HCT116 (cell line): ENCODE data around the gene PRKN. TPM values are rescaled to one million over a fixed set of nuclear protein-coding genes. Genes with fewer than 3 reads are reported as not detected.

ENCODE experiments used
- ATAC-seq: fragments of 200-7000 bp; cut with Tn5 transposase; 2 replicates; pipeline ENCODE4 v1.9.1; 2020; ENCODE audit warnings: mild to moderate bottlenecking, moderate library complexity
- BruUV-seq: library from RNA; stranded (reverse); fragments of 400-500 nt; replicated peaks from 2 replicates; lab custom pipeline; 2021; lab: Mats Ljungman, UMichigan
- CTCF ChIA-PET: fragments of 300-600 bp; sonication (Branson Sonifier 250); formaldehyde crosslinking; loops from one replicate; lab custom pipeline; 2021; ENCODE audit warnings: antibody characterized with exemption; lab: Charles Lee
- POLR2A ChIA-PET: fragments of 300-600, 350-600 bp; sonication (Branson Sonifier 250); formaldehyde crosslinking; loops from one replicate; lab custom pipeline; 2021; ENCODE audit warnings: antibody characterized with exemption; lab: Charles Lee
- RAD21 ChIA-PET, 2 experiments: fragments of 300-600 bp; sonication (Branson Sonifier 250); formaldehyde crosslinking; loops; one replicate each; lab custom pipeline; 2023; ENCODE audit warnings: low total read pairs in 2 of 2; ENCODE audit not compliant: uncharacterized antibody in 2 of 2, unreplicated experiment in 2 of 2, low non-redundant PET in 1 of 2; lab: Charles Lee
- DNase-seq: peaks from one replicate; pipeline ENCODE4 v3.0.0-alpha.2; 2010; ENCODE audit warnings: low read depth, low spot score
- H2AFZ ChIP-seq: fragments of 200-600 bp; shearing (Covaris generic), sonication (generic); 2 replicates; pipeline ENCODE4 v1.6.1; 2017; ENCODE audit warnings: low read depth, mixed run types, mixed read lengths, antibody characterized with exemption, low read length; ENCODE audit not compliant: poor library complexity, severe bottlenecking
- H3K27ac ChIP-seq: 2 replicates; pipeline ENCODE4 v1.5.1; 2012; ENCODE audit warnings: low read depth, low read length
- H3K27me3 ChIP-seq: fragments of 200-600 bp; sonication (generic); 2 replicates; pipeline ENCODE4 v1.6.1; 2016; ENCODE audit warnings: mixed run types, low read length, mixed read lengths; ENCODE audit not compliant: insufficient read depth
- H3K36me3 ChIP-seq, 2 experiments: fragments of 200-500 bp in 1 of 2; fragments of 200-600 bp in 1 of 2; sonication (Bioruptor generic) in 1 of 2; sonication (generic) in 1 of 2; 2 replicates each; pipeline versions ENCODE4 v1.5.1 to v1.6.1; 2014 to 2016; ENCODE audit warnings: low read length in 2 of 2, inconsistent platforms in 1 of 2, mixed read lengths in 1 of 2, mixed run types in 1 of 2; ENCODE audit not compliant: insufficient read depth in 2 of 2, control insufficient read depth in 1 of 2
- H3K4me1 ChIP-seq, 2 experiments: fragments of 200-600 bp in 1 of 2; sonication (generic) in 1 of 2; 2 replicates each; pipeline versions ENCODE4 v1.5.1 to v1.6.1; 2012 to 2017; ENCODE audit warnings: low read length in 2 of 2, inconsistent platforms in 1 of 2, mild to moderate bottlenecking in 1 of 2, mixed read lengths in 1 of 2, mixed run types in 1 of 2, moderate library complexity in 1 of 2; ENCODE audit not compliant: insufficient read depth in 2 of 2, control insufficient read depth in 1 of 2
- H3K4me2 ChIP-seq: fragments of 200-600 bp; sonication (generic); 2 replicates; pipeline ENCODE4 v1.6.1; 2017; ENCODE audit warnings: mixed run types, low read length, mixed read lengths
- H3K4me3 ChIP-seq, 2 experiments: fragments of 200-600 bp in 1 of 2; sonication (generic) in 1 of 2; replicated peaks in 1 of 2; 2 replicates each; pipeline ENCODE4 v1.5.1; 2011 to 2016; ENCODE audit warnings: low read length in 2 of 2, control low read depth in 1 of 2, low read depth in 1 of 2, mild to moderate bottlenecking in 1 of 2, mixed read lengths in 1 of 2, mixed run types in 1 of 2
- H3K79me2 ChIP-seq: fragments of 200-600 bp; sonication (generic); 2 replicates; pipeline ENCODE4 v1.6.1; 2017; ENCODE audit warnings: mild to moderate bottlenecking, mixed run types, low read length, moderate library complexity, mixed read lengths; ENCODE audit not compliant: insufficient read depth
- H3K9ac ChIP-seq: fragments of 200-600 bp; sonication (generic); 2 replicates; pipeline ENCODE4 v1.6.1; 2016; ENCODE audit warnings: low read length, mixed read lengths
- H3K9me2 ChIP-seq: fragments of 200-600 bp; sonication (generic), shearing (Covaris generic); 2 replicates; pipeline ENCODE4 v1.6.1; 2017; ENCODE audit warnings: mixed run types, mild to moderate bottlenecking, moderate library complexity; ENCODE audit not compliant: insufficient read depth
- H3K9me3 ChIP-seq, 2 experiments: fragments of 200-500 bp in 1 of 2; fragments of 200-600 bp in 1 of 2; sonication (Bioruptor generic) in 1 of 2; sonication (generic) in 1 of 2; 2 replicates each; pipeline ENCODE4 v1.6.1; 2014 to 2017; ENCODE audit warnings: low read length in 2 of 2, mixed read lengths in 2 of 2, inconsistent platforms in 1 of 2, low read depth in 1 of 2, mild to moderate bottlenecking in 1 of 2, mixed run types in 1 of 2, moderate library complexity in 1 of 2; ENCODE audit not compliant: control insufficient read depth in 1 of 2, insufficient read depth in 1 of 2
- H4K20me1 ChIP-seq: fragments of 200-600 bp; sonication (generic), shearing (Covaris generic); 2 replicates; pipeline ENCODE4 v1.6.1; 2017; ENCODE audit warnings: mixed run types, mild to moderate bottlenecking, moderate library complexity; ENCODE audit not compliant: insufficient read depth
- ATF3 ChIP-seq: IDR thresholded peaks from 2 replicates; pipeline ENCODE4 v1.6.1; 2012
- CBX3 ChIP-seq: IDR thresholded peaks from 2 replicates; pipeline ENCODE4 v1.6.1; 2012; ENCODE audit warnings: low read depth
- CEBPB ChIP-seq: IDR thresholded peaks from 2 replicates; pipeline ENCODE4 v1.6.1; 2012; ENCODE audit warnings: low read depth
- CTCF ChIP-seq, 3 experiments: fragments of 200-600 bp in 1 of 3; sonication (generic) in 1 of 3; IDR thresholded peaks in 2 of 3; conservative IDR thresholded peaks in 1 of 3; 2 replicates each; pipeline ENCODE4 v1.5.1; 2012 to 2017; ENCODE audit warnings: low read depth in 2 of 3, low read length in 2 of 3, antibody characterized with exemption in 1 of 3, borderline replicate concordance in 1 of 3, control low read depth in 1 of 3, mild to moderate bottlenecking in 1 of 3, mixed read lengths in 1 of 3, mixed run types in 1 of 3, moderate library complexity in 1 of 3; ENCODE audit not compliant: insufficient read depth in 1 of 3
- EGR1 ChIP-seq: IDR thresholded peaks from 2 replicates; pipeline ENCODE4 v1.6.1; 2012; ENCODE audit warnings: low read depth
- EZH2 ChIP-seq: fragments of 200-600 bp; sonication (generic); IDR thresholded peaks from 2 replicates; pipeline ENCODE4 v1.6.1; 2017; ENCODE audit warnings: antibody characterized with exemption, mixed run types
- JUND ChIP-seq: IDR thresholded peaks from 2 replicates; pipeline ENCODE4 v1.6.1; 2012
- MAX ChIP-seq: IDR thresholded peaks from 2 replicates; pipeline ENCODE4 v1.6.1; 2012
- POLR2A ChIP-seq: IDR thresholded peaks from 2 replicates; pipeline ENCODE4 v1.7.0; 2011; ENCODE audit warnings: borderline replicate concordance; ENCODE audit not compliant: insufficient read depth, insufficient read length; ENCODE audit errors: extremely low read depth
- SP1 ChIP-seq: IDR thresholded peaks from 2 replicates; pipeline ENCODE4 v1.6.1; 2012; ENCODE audit warnings: low read depth
- YY1 ChIP-seq: IDR thresholded peaks from 2 replicates; pipeline ENCODE4 v1.6.1; 2011; ENCODE audit warnings: low read length, low read depth, moderate library complexity, mild to moderate bottlenecking; ENCODE audit not compliant: insufficient replicate concordance; ENCODE audit errors: extremely low read depth
- intact Hi-C: fragments of 100-400 bp; cut with micrococcal nuclease; formaldehyde crosslinking; loops from 2 replicates; pipeline ENCODE4 v1.10.0; 2022
- total RNA-seq: library from RNA; stranded (reverse); gene quantifications from one replicate; pipeline ENCODE4 v1.2.1, GENCODE V29; 2021; ENCODE audit not compliant: unreplicated experiment
- TF ChIP-seq, protein P1 (sequence below): IDR thresholded peaks from 2 replicates; pipeline ENCODE4 v1.6.1; 2012; ENCODE audit warnings: low read depth
- TF ChIP-seq, protein P2 (sequence below): IDR thresholded peaks from 2 replicates; pipeline ENCODE4 v1.6.1; 2011; ENCODE audit warnings: mild to moderate bottlenecking, low read length, moderate library complexity; ENCODE audit not compliant: insufficient replicate concordance; ENCODE audit errors: extremely low read depth

Gene PRKN
- total RNA-seq, 1 experiment from 2014 or later, result 2.6 TPM

DNA sequence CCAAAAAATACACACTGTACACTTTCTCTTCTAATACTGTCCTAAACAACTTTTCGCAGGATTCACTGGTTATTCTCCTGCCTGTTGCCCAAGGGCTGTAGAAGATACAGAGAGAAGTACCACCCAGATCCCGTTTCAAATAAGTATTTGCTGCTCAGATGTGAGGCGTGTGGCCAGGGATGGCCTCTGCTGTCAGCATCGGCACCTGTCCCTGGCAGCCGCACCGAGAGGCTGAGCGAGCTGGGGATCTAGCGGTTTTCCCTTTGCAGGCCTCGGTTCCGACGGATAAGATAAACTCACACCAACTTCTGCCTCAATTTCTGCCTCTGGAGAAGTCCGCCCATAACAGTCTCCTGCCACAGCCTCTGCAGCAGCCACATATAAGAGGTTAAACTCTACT, 768.5 kb downstream of the PRKN start:
- POLR2A ChIA-PET, result no interaction called here
- CTCF ChIA-PET, result no interaction called here
- no peaks in the 10 kb centered on the region for H3K36me3 ChIP-seq
- H3K9me2 ChIP-seq, result no peaks in the 10 kb centered on the region
- no peak overlapping the region for H2AFZ ChIP-seq
- intact Hi-C loops, result no loop called here
- no peaks in the 10 kb centered on the region for H3K9me3 ChIP-seq
- no peaks in the 10 kb centered on the region for H4K20me1 ChIP-seq
- DNase-seq, result no peak
- RAD21 ChIA-PET, result no interaction called here
- no peak overlapping the region for H3K4me2 ChIP-seq
- H3K79me2 ChIP-seq, result no peaks in the 10 kb centered on the region
- no peaks in the 10 kb centered on the region for H3K4me1 ChIP-seq
- H3K27me3 ChIP-seq, result peaks cover 6% of the 10 kb centered on the region; the same call in 1 of the 2 replicates
- no TSS peak for BruUV-seq
- TF ChIP-seq EZH2 (no peak), EGR1 (no peak), SP1 (no peak), MAX (no peak), CBX3 (no peak), YY1 (no peak)
- H3K9ac ChIP-seq, result no peak overlapping the region
- no peak overlapping the region for H3K4me3 ChIP-seq
- H3K27ac ChIP-seq, result no peak overlapping the region
- no peak for ATAC-seq

DNA sequence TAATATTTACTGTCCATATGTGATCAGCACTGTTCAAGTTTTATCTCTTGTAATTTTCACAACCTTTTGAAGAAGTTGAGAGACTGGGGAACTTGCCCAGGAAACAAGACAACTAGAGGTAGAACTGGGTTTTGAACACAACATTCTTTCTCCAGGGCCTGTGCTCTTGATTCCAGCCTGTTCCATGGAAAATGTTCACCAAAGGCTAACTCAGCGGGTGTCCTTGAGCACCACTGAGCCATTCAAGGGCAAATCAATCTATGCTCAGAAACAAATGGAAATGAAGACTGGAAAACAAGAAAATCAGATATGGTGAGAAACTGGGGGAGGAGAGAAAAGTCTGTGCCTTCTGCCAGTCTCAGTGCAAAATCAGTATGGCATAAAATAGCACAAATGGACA, 771.5 kb downstream of the PRKN start:
- Histone ChIP-seq H3K4me1 (no peaks in the 10 kb centered on the region), H3K36me3 (no peaks in the 10 kb centered on the region), H3K27ac (no peak overlapping the region), H3K9ac (no peak overlapping the region), H3K79me2 (no peaks in the 10 kb centered on the region), H3K9me2 (no peaks in the 10 kb centered on the region), H2AFZ (no peak overlapping the region), H3K9me3 (no peaks in the 10 kb centered on the region), H4K20me1 (no peaks in the 10 kb centered on the region), H3K27me3 (peaks cover 4% of the 10 kb centered on the region; the same call in 1 of the 2 replicates), H3K4me2 (no peak overlapping the region), H3K4me3 (no peak overlapping the region)
- ChIA-PET POLR2A (no interaction called here), RAD21 (no interaction called here), CTCF (interaction anchor here (1.0 kb wide), 1 partner anchor 168 kb away, joined by 3 read pairs; no protein-coding TSS in a partner anchor)
- no TSS peak for BruUV-seq
- ATAC-seq (no peak), DNase-seq (no peak)
- intact Hi-C loops, result no loop called here
- TF ChIP-seq, protein P1, sequence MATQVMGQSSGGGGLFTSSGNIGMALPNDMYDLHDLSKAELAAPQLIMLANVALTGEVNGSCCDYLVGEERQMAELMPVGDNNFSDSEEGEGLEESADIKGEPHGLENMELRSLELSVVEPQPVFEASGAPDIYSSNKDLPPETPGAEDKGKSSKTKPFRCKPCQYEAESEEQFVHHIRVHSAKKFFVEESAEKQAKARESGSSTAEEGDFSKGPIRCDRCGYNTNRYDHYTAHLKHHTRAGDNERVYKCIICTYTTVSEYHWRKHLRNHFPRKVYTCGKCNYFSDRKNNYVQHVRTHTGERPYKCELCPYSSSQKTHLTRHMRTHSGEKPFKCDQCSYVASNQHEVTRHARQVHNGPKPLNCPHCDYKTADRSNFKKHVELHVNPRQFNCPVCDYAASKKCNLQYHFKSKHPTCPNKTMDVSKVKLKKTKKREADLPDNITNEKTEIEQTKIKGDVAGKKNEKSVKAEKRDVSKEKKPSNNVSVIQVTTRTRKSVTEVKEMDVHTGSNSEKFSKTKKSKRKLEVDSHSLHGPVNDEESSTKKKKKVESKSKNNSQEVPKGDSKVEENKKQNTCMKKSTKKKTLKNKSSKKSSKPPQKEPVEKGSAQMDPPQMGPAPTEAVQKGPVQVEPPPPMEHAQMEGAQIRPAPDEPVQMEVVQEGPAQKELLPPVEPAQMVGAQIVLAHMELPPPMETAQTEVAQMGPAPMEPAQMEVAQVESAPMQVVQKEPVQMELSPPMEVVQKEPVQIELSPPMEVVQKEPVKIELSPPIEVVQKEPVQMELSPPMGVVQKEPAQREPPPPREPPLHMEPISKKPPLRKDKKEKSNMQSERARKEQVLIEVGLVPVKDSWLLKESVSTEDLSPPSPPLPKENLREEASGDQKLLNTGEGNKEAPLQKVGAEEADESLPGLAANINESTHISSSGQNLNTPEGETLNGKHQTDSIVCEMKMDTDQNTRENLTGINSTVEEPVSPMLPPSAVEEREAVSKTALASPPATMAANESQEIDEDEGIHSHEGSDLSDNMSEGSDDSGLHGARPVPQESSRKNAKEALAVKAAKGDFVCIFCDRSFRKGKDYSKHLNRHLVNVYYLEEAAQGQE, result no peak
- TF ChIP-seq CEBPB, result no peak
- TF ChIP-seq, protein P2, sequence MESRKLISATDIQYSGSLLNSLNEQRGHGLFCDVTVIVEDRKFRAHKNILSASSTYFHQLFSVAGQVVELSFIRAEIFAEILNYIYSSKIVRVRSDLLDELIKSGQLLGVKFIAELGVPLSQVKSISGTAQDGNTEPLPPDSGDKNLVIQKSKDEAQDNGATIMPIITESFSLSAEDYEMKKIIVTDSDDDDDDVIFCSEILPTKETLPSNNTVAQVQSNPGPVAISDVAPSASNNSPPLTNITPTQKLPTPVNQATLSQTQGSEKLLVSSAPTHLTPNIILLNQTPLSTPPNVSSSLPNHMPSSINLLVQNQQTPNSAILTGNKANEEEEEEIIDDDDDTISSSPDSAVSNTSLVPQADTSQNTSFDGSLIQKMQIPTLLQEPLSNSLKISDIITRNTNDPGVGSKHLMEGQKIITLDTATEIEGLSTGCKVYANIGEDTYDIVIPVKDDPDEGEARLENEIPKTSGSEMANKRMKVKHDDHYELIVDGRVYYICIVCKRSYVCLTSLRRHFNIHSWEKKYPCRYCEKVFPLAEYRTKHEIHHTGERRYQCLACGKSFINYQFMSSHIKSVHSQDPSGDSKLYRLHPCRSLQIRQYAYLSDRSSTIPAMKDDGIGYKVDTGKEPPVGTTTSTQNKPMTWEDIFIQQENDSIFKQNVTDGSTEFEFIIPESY, result no peak
- TF ChIP-seq CTCF (IDR thresholded peaks at IDR 0.05 in 2 of 3, conservative IDR thresholded peaks at IDR 0.05 in 1 of 3; ENCODE audit: borderline replicate concordance in 1 of 3, insufficient read depth in 1 of 3, low read depth in 2 of 3, low read length in 2 of 3), result no peak
- TF ChIP-seq POLR2A, result no peak
- no peak for TF ChIP-seq JUND
- TF ChIP-seq ATF3, result no peak
